ENCODE data around the gene OSBPL8. TPM values are rescaled to one million over a fixed set of nuclear protein-coding genes. Genes with fewer than 3 reads are reported as not detected.

Gene OSBPL8
- total RNA-seq, 2 donors from 2014 or later: 23.1 to 41.2 TPM

DNA sequence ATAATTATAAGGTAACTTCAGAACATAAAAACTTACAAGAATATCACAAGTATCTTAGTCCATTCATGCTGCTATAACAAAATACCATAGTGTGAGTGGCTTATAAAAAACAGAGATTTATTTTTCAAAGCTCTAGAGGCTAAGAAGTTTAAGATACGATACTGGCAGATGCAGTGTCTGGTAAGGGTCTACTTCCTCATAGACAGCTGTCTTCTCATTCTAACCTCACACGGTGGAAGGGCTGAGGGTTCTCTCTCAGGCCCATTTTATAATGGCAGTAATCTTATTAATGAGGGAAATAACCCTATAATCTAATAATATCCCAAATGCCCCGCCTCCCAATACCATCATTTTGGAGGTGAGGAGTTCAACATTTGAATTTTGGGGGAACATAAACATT lies 23.7 kb upstream of the OSBPL8 start:
- no peaks in the 10 kb centered on the region for H3K9me3 ChIP-seq
- WGBS, 2 donors: 70 to 83% methylated on average over 3 of the region's 3 CpGs
- no peaks in the 10 kb centered on the region for H3K36me3 ChIP-seq (replicated peaks in 1 of 2; ENCODE audit: insufficient read depth in 1 of 2, low read depth in 2 of 2)
- TF ChIP-seq POLR2A (IDR thresholded peaks at IDR 0.05): no peak
- TF ChIP-seq, protein P1, sequence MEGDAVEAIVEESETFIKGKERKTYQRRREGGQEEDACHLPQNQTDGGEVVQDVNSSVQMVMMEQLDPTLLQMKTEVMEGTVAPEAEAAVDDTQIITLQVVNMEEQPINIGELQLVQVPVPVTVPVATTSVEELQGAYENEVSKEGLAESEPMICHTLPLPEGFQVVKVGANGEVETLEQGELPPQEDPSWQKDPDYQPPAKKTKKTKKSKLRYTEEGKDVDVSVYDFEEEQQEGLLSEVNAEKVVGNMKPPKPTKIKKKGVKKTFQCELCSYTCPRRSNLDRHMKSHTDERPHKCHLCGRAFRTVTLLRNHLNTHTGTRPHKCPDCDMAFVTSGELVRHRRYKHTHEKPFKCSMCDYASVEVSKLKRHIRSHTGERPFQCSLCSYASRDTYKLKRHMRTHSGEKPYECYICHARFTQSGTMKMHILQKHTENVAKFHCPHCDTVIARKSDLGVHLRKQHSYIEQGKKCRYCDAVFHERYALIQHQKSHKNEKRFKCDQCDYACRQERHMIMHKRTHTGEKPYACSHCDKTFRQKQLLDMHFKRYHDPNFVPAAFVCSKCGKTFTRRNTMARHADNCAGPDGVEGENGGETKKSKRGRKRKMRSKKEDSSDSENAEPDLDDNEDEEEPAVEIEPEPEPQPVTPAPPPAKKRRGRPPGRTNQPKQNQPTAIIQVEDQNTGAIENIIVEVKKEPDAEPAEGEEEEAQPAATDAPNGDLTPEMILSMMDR (IDR thresholded peaks at IDR 0.05): no peak
- H3K4me1 ChIP-seq: no peaks in the 10 kb centered on the region
- intact Hi-C loops (cut with DNase I): no loop called here
- H3K27ac ChIP-seq: no peak overlapping the region
- DNase-seq (no peak), ATAC-seq (no peak)
- H3K4me3 ChIP-seq: no peak overlapping the region
- H3K27me3 ChIP-seq: no peaks in the 10 kb centered on the region

DNA sequence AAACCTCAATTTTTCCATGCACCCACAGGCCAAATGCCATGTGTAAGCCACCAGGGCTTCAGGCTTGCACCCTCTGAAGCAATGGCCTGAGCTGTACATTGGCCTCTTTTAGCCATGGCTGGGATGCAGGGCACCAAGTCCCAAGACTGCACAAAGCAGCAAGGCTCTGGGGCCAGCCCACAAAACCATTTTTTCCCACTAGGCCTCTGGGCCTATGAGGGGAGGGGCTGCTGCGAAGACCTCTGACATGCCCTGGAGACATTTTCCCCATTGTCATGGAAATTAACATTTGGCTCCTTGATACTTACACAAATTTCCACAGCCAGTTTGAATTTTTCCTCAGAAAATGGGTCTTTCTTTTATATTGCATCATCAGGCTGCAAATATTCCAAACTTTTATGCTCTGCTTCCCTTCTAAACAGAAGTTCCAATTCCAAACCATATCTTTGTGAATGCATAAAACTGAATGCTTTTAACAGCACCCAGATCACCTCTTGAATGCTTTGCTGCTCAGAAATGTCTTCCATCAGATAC lies 14.3 kb upstream of the OSBPL8 start:
- ATAC-seq: no peak
- Histone ChIP-seq H3K27ac (no peak overlapping the region), H3K36me3 (replicated peaks in 1 of 2; ENCODE audit: insufficient read depth in 1 of 2, low read depth in 2 of 2) (no peaks in the 10 kb centered on the region), H3K9me3 (no peaks in the 10 kb centered on the region), H3K4me1 (peaks cover 4% of the 10 kb centered on the region), H3K4me3 (no peak overlapping the region), H3K27me3 (no peaks in the 10 kb centered on the region)
- intact Hi-C loops (cut with DNase I): no loop called here
- TF ChIP-seq POLR2A (IDR thresholded peaks at IDR 0.05): no peak
- TF ChIP-seq, protein P1 (IDR thresholded peaks at IDR 0.05): no peak
- DNase-seq: no peak
- WGBS, 2 donors: 100% methylated on average over 1 of the region's 1 CpG

- no peaks in the 10 kb centered on the region for H3K27me3 ChIP-seq
- ATAC-seq: no peak
- WGBS, 2 donors: 68 to 74% methylated on average over 3 of the region's 3 CpGs
- no peaks in the 10 kb centered on the region for H3K9me3 ChIP-seq
- H3K4me1 ChIP-seq: peaks cover 13% of the 10 kb centered on the region
- no peaks in the 10 kb centered on the region for H3K36me3 ChIP-seq (replicated peaks in 1 of 2; ENCODE audit: insufficient read depth in 1 of 2, low read depth in 2 of 2)
- DNase-seq: no peak
- intact Hi-C loops (cut with DNase I): no loop called here
- no peak overlapping the region for H3K4me3 ChIP-seq
- TF ChIP-seq, protein P1 (IDR thresholded peaks at IDR 0.05): no peak
- no peak for TF ChIP-seq POLR2A (IDR thresholded peaks at IDR 0.05)
- H3K27ac ChIP-seq: no peak overlapping the region
Measured at GRCh38 chr12:76571256-76571655, 11.7 kb upstream of the OSBPL8 start.

- ATAC-seq: no peak
- Histone ChIP-seq H3K4me1 (peaks cover 13% of the 10 kb centered on the region), H3K9me3 (no peaks in the 10 kb centered on the region), H3K36me3 (replicated peaks in 1 of 2; ENCODE audit: insufficient read depth in 1 of 2, low read depth in 2 of 2) (no peaks in the 10 kb centered on the region), H3K27ac (no peak overlapping the region), H3K27me3 (no peaks in the 10 kb centered on the region), H3K4me3 (no peak overlapping the region)
- TF ChIP-seq, protein P1 (IDR thresholded peaks at IDR 0.05): no peak
- TF ChIP-seq POLR2A (IDR thresholded peaks at IDR 0.05): no peak
- no peak for DNase-seq
- 58 to 63% methylated on average over 4 of the region's 4 CpGs for WGBS, 2 donors
- intact Hi-C loops (cut with DNase I): no loop called here
Measured at GRCh38 chr12:76569685-76570604, 10.4 kb upstream of the OSBPL8 start.

All from body of pancreas (tissue), 4 donors.